B cell (primary cell): ENCODE measurements around the gene B3GAT3.

Experiments used
- EZH2 ChIP-seq: IDR thresholded peaks from 2 replicates; pipeline ENCODE4 v1.6.1; 2012; ENCODE audit warnings: borderline replicate concordance, low read depth, mild to moderate bottlenecking, moderate library complexity, low read length; ENCODE audit not compliant: insufficient read depth, poor library complexity, severe bottlenecking
- TF ChIP-seq, protein P1 (sequence below): fragments of 200-600 bp; IDR thresholded peaks from one replicate; pipeline ENCODE4 v1.8.0; 2022; ENCODE audit warnings: antibody characterized with exemption, mild to moderate bottlenecking

DNA sequence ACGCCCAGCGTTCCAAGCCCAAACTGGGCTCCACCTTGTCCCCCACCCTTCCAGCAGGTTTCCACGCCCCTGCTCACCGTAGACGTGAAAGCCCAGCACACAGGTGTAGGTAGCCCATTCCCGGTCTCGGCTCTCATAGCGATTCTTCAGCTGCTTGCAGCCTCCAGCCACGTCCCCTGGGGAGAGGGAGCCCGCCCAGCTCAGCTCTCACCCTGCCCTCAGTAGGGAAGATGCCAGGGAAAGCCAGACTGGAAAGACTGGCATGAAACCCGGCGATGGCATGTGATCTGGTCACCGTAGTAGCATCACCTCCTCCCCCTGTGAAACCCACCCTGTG is 18.7 kb downstream of the B3GAT3 start:
- TF ChIP-seq, protein P1, sequence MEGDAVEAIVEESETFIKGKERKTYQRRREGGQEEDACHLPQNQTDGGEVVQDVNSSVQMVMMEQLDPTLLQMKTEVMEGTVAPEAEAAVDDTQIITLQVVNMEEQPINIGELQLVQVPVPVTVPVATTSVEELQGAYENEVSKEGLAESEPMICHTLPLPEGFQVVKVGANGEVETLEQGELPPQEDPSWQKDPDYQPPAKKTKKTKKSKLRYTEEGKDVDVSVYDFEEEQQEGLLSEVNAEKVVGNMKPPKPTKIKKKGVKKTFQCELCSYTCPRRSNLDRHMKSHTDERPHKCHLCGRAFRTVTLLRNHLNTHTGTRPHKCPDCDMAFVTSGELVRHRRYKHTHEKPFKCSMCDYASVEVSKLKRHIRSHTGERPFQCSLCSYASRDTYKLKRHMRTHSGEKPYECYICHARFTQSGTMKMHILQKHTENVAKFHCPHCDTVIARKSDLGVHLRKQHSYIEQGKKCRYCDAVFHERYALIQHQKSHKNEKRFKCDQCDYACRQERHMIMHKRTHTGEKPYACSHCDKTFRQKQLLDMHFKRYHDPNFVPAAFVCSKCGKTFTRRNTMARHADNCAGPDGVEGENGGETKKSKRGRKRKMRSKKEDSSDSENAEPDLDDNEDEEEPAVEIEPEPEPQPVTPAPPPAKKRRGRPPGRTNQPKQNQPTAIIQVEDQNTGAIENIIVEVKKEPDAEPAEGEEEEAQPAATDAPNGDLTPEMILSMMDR: no peak
- no peak for TF ChIP-seq EZH2
